Rectal smooth muscle tissue (tissue), 1 donor: Measurements from ENCODE around the gene PTBP1.
"Not testable (repeated sequence)": the region's sequence is repeated elsewhere in the genome, so short reads cannot be mapped to it uniquely, and the experiment has no call there.

ENCODE experiments used
- H3K27ac ChIP-seq: one replicate; pipeline ENCODE4 v1.7.0; 2013; ENCODE audit warnings: low read depth, low read length, inconsistent platforms
- H3K27me3 ChIP-seq: one replicate; pipeline ENCODE4 v1.7.0; 2013; ENCODE audit warnings: low read length; ENCODE audit not compliant: control insufficient read depth, insufficient read depth
- H3K36me3 ChIP-seq: one replicate; pipeline ENCODE4 v1.7.0; 2013; ENCODE audit warnings: low read length; ENCODE audit not compliant: control insufficient read depth, insufficient read depth
- H3K4me1 ChIP-seq: one replicate; pipeline ENCODE4 v1.7.0; 2013; ENCODE audit warnings: low read length; ENCODE audit not compliant: control insufficient read depth, insufficient read depth
- H3K4me3 ChIP-seq: one replicate; pipeline ENCODE4 v1.7.0; 2013; ENCODE audit warnings: low read length
- H3K9ac ChIP-seq: one replicate; pipeline ENCODE4 v1.7.0; 2013; ENCODE audit warnings: low read length

PTBP1 gene

GRCh38 chr19:853614-854220 lies 56.5 kb downstream of the PTBP1 start:
- not testable (repeated sequence) for H3K4me1 ChIP-seq, H3K4me3 ChIP-seq, H3K27me3 ChIP-seq, H3K27ac ChIP-seq, H3K36me3 ChIP-seq, H3K9ac ChIP-seq

GRCh38 chr19:854549-854948 lies 57.3 kb downstream of the PTBP1 start:
- Histone ChIP-seq H3K27me3 (peaks cover 4% of the 10 kb centered on the region), H3K9ac (no peak overlapping the region), H3K36me3 (no peaks in the 10 kb centered on the region), H3K27ac (no peak overlapping the region), H3K4me1 (peaks cover 8% of the 10 kb centered on the region), H3K4me3 (no peak overlapping the region)

GRCh38 chr19:855142-855541 lies 57.9 kb downstream of the PTBP1 start:
- no peak overlapping the region for H3K27ac ChIP-seq
- peaks cover 8% of the 10 kb centered on the region for H3K4me1 ChIP-seq
- peaks cover 4% of the 10 kb centered on the region for H3K27me3 ChIP-seq
- H3K36me3 ChIP-seq, result no peaks in the 10 kb centered on the region
- no peak overlapping the region for H3K4me3 ChIP-seq
- H3K9ac ChIP-seq, result no peak overlapping the region

- no peak overlapping the region for H3K27ac ChIP-seq
- H3K9ac ChIP-seq, result no peak overlapping the region
- H3K36me3 ChIP-seq, result no peaks in the 10 kb centered on the region
- no peak overlapping the region for H3K4me3 ChIP-seq
- H3K4me1 ChIP-seq, result peaks cover 8% of the 10 kb centered on the region
- peaks cover 4% of the 10 kb centered on the region for H3K27me3 ChIP-seq
Observed at GRCh38 chr19:855566-856120, 58.4 kb downstream of the PTBP1 start.

- Histone ChIP-seq H3K27ac (no peak overlapping the region), H3K36me3 (no peaks in the 10 kb centered on the region), H3K4me3 (no peak overlapping the region), H3K9ac (no peak overlapping the region), H3K4me1 (no peaks in the 10 kb centered on the region), H3K27me3 (no peaks in the 10 kb centered on the region)
Observed at GRCh38 chr19:858284-858683, 61.0 kb downstream of the PTBP1 start.

- Histone ChIP-seq H3K4me3 (peak within 1 kb of the TSS; percentile 54), H3K4me1 (peaks cover 3% of the 10 kb centered on the region), H3K27me3 (no peaks in the 10 kb centered on the region), H3K9ac (no peak within 1 kb of the TSS), H3K36me3 (no peaks in the 10 kb centered on the region), H3K27ac (no peak within 1 kb of the TSS)
Observed at GRCh38 chr19:858868-859843, 61.9 kb downstream of the PTBP1 start, which contains the start of gene CFD. Gene CFD, plus strand, starts transcription at chr19:859664. Its CDS starts 26 bp downstream, at chr19:859690.

- Histone ChIP-seq H3K36me3 (no peaks in the 10 kb centered on the region), H3K4me1 (peaks cover 3% of the 10 kb centered on the region), H3K4me3 (no peak overlapping the region), H3K27me3 (no peaks in the 10 kb centered on the region), H3K27ac (no peak overlapping the region), H3K9ac (no peak overlapping the region)
Observed at GRCh38 chr19:861141-861755, 64.0 kb downstream of the PTBP1 start.
